ENCODE results near the gene PNPLA5. TPM values are rescaled to one million over a fixed set of nuclear protein-coding genes. Genes with fewer than 3 reads are reported as not detected.

PNPLA5 gene
- total and polyA plus RNA-seq, 2 donors = 0.07 TPM; not detected in 1

GRCh38 chr22:43923631-43924464 lies 32.0 kb upstream of the PNPLA5 start, which contains the start of gene PNPLA3:
PNPLA3 (plus strand) TSS chr22:43923805; CDS start chr22:43923912, 107 bp downstream.
- Histone ChIP-seq H3K4me1 (ENCODE audit: control insufficient read depth in 2 of 2, insufficient read depth in 2 of 2, low read length in 2 of 2) (peaks cover 0 to 11% of the 10 kb centered on the region in 2 donors), H3K4me3 (ENCODE audit: low read length in 2 of 2) (peak within 1 kb of the TSS; percentile 44 to 62), H3K27ac (ENCODE audit: low read depth in 1 of 2, low read length in 1 of 2) (no peak within 1 kb of the TSS), H3K27me3 (ENCODE audit: control insufficient read depth in 2 of 2, insufficient read depth in 1 of 2, low read length in 1 of 2) (peaks cover 24 to 53% of the 10 kb centered on the region in 2 donors), H3K36me3 (ENCODE audit: control insufficient read depth in 2 of 2, insufficient read depth in 2 of 2, low read length in 1 of 2) (no peaks in the 10 kb centered on the region), H3K9me3 (ENCODE audit: control insufficient read depth in 2 of 2, insufficient read depth in 1 of 2, low read length in 1 of 2) (peaks cover 4 to 5% of the 10 kb centered on the region in 2 donors)
- peak in 8 of 9 donors; percentile 27 to 84 (median 69) for DNase-seq (ENCODE audit: low read depth in 6 of 9, low spot score in 9 of 9)
- WGBS = 4% methylated on average over 100 of the region's 100 CpGs

- H3K9me3 ChIP-seq (ENCODE audit: control insufficient read depth in 2 of 2, insufficient read depth in 1 of 2, low read length in 1 of 2) = peaks cover 4 to 5% of the 10 kb centered on the region in 2 donors
- H3K27ac ChIP-seq (ENCODE audit: low read depth in 1 of 2, low read length in 1 of 2) = no peak overlapping the region
- DNase-seq (ENCODE audit: low read depth in 6 of 9, low spot score in 9 of 9) = peak in 1 of 9 donors; percentile 11
- peaks cover 24 to 52% of the 10 kb centered on the region in 2 donors for H3K27me3 ChIP-seq (ENCODE audit: control insufficient read depth in 2 of 2, insufficient read depth in 1 of 2, low read length in 1 of 2)
- under 1% methylated on average over 13 of the region's 13 CpGs for WGBS
- H3K4me1 ChIP-seq (ENCODE audit: control insufficient read depth in 2 of 2, insufficient read depth in 2 of 2, low read length in 2 of 2) = peaks cover 0 to 11% of the 10 kb centered on the region in 2 donors
- no peaks in the 10 kb centered on the region for H3K36me3 ChIP-seq (ENCODE audit: control insufficient read depth in 2 of 2, insufficient read depth in 2 of 2, low read length in 1 of 2)
- H3K4me3 ChIP-seq (ENCODE audit: low read length in 2 of 2) = peak overlapping the region in 1 of 2 donors; percentile 62
Observed at GRCh38 chr22:43923191-43923590, 31.4 kb upstream of the PNPLA5 start.

GRCh38 chr22:43922123-43922522 lies 30.3 kb upstream of the PNPLA5 start:
- Histone ChIP-seq H3K9me3 (ENCODE audit: control insufficient read depth in 2 of 2, insufficient read depth in 1 of 2, low read length in 1 of 2) (peaks cover 4 to 5% of the 10 kb centered on the region in 2 donors), H3K27ac (ENCODE audit: low read depth in 1 of 2, low read length in 1 of 2) (no peak overlapping the region), H3K36me3 (ENCODE audit: control insufficient read depth in 2 of 2, insufficient read depth in 2 of 2, low read length in 1 of 2) (no peaks in the 10 kb centered on the region), H3K27me3 (ENCODE audit: control insufficient read depth in 2 of 2, insufficient read depth in 1 of 2, low read length in 1 of 2) (peaks cover 26 to 51% of the 10 kb centered on the region in 2 donors), H3K4me3 (ENCODE audit: low read length in 2 of 2) (no peak overlapping the region), H3K4me1 (ENCODE audit: control insufficient read depth in 2 of 2, insufficient read depth in 2 of 2, low read length in 2 of 2) (peaks cover 0 to 11% of the 10 kb centered on the region in 2 donors)
- 95% methylated on average over 3 of the region's 3 CpGs for WGBS
- no peak for DNase-seq (ENCODE audit: low read depth in 6 of 9, low spot score in 9 of 9)

- H3K4me3 ChIP-seq (ENCODE audit: low read length in 2 of 2) = no peak overlapping the region
- H3K27me3 ChIP-seq (ENCODE audit: control insufficient read depth in 2 of 2, insufficient read depth in 1 of 2, low read length in 1 of 2) = peaks cover 26 to 52% of the 10 kb centered on the region in 2 donors
- WGBS = 84% methylated on average over 4 of the region's 4 CpGs
- H3K27ac ChIP-seq (ENCODE audit: low read depth in 1 of 2, low read length in 1 of 2) = no peak overlapping the region
- H3K4me1 ChIP-seq (ENCODE audit: control insufficient read depth in 2 of 2, insufficient read depth in 2 of 2, low read length in 2 of 2) = peaks cover 0 to 11% of the 10 kb centered on the region in 2 donors
- no peaks in the 10 kb centered on the region for H3K36me3 ChIP-seq (ENCODE audit: control insufficient read depth in 2 of 2, insufficient read depth in 2 of 2, low read length in 1 of 2)
- DNase-seq (ENCODE audit: low read depth in 6 of 9, low spot score in 9 of 9) = no peak
- peaks cover 4 to 5% of the 10 kb centered on the region in 2 donors for H3K9me3 ChIP-seq (ENCODE audit: control insufficient read depth in 2 of 2, insufficient read depth in 1 of 2, low read length in 1 of 2)
Observed at GRCh38 chr22:43921370-43921769, 29.6 kb upstream of the PNPLA5 start.

GRCh38 chr22:43919106-43919973 lies 27.5 kb upstream of the PNPLA5 start:
- DNase-seq (ENCODE audit: low read depth in 6 of 9, low spot score in 9 of 9) = no peak
- H3K36me3 ChIP-seq (ENCODE audit: control insufficient read depth in 2 of 2, insufficient read depth in 2 of 2, low read length in 1 of 2) = no peaks in the 10 kb centered on the region
- WGBS = 93% methylated on average over 16 of the region's 16 CpGs
- H3K4me3 ChIP-seq (ENCODE audit: low read length in 2 of 2) = no peak overlapping the region
- peaks cover 12 to 34% of the 10 kb centered on the region in 2 donors for H3K27me3 ChIP-seq (ENCODE audit: control insufficient read depth in 2 of 2, insufficient read depth in 1 of 2, low read length in 1 of 2)
- H3K4me1 ChIP-seq (ENCODE audit: control insufficient read depth in 2 of 2, insufficient read depth in 2 of 2, low read length in 2 of 2) = peaks cover 0 to 10% of the 10 kb centered on the region in 2 donors
- no peak overlapping the region for H3K27ac ChIP-seq (ENCODE audit: low read depth in 1 of 2, low read length in 1 of 2)
- peaks cover 3 to 4% of the 10 kb centered on the region in 2 donors for H3K9me3 ChIP-seq (ENCODE audit: control insufficient read depth in 2 of 2, insufficient read depth in 1 of 2, low read length in 1 of 2)

GRCh38 chr22:43917521-43917920 lies 25.7 kb upstream of the PNPLA5 start:
- Histone ChIP-seq H3K27ac (ENCODE audit: low read depth in 1 of 2, low read length in 1 of 2) (no peak overlapping the region), H3K9me3 (ENCODE audit: control insufficient read depth in 2 of 2, insufficient read depth in 1 of 2, low read length in 1 of 2) (no peaks in the 10 kb centered on the region), H3K4me3 (ENCODE audit: low read length in 2 of 2) (no peak overlapping the region), H3K4me1 (ENCODE audit: control insufficient read depth in 2 of 2, insufficient read depth in 2 of 2, low read length in 2 of 2) (no peaks in the 10 kb centered on the region), H3K27me3 (ENCODE audit: control insufficient read depth in 2 of 2, insufficient read depth in 1 of 2, low read length in 1 of 2) (peaks cover 2 to 17% of the 10 kb centered on the region in 2 donors), H3K36me3 (ENCODE audit: control insufficient read depth in 2 of 2, insufficient read depth in 2 of 2, low read length in 1 of 2) (no peaks in the 10 kb centered on the region)
- WGBS = 78% methylated on average over 6 of the region's 6 CpGs
- DNase-seq (ENCODE audit: low read depth in 6 of 9, low spot score in 9 of 9) = no peak

- H3K27ac ChIP-seq (ENCODE audit: low read depth in 1 of 2, low read length in 1 of 2) = no peak overlapping the region
- 26% methylated on average over 4 of the region's 4 CpGs for WGBS
- no peak for DNase-seq (ENCODE audit: low read depth in 6 of 9, low spot score in 9 of 9)
- H3K4me3 ChIP-seq (ENCODE audit: low read length in 2 of 2) = no peak overlapping the region
- no peaks in the 10 kb centered on the region for H3K9me3 ChIP-seq (ENCODE audit: control insufficient read depth in 2 of 2, insufficient read depth in 1 of 2, low read length in 1 of 2)
- H3K36me3 ChIP-seq (ENCODE audit: control insufficient read depth in 2 of 2, insufficient read depth in 2 of 2, low read length in 1 of 2) = no peaks in the 10 kb centered on the region
- peaks cover 0 to 5% of the 10 kb centered on the region in 2 donors for H3K27me3 ChIP-seq (ENCODE audit: control insufficient read depth in 2 of 2, insufficient read depth in 1 of 2, low read length in 1 of 2)
- H3K4me1 ChIP-seq (ENCODE audit: control insufficient read depth in 2 of 2, insufficient read depth in 2 of 2, low read length in 2 of 2) = no peaks in the 10 kb centered on the region
Observed at GRCh38 chr22:43911351-43911750, 19.5 kb upstream of the PNPLA5 start.

- no peaks in the 10 kb centered on the region for H3K9me3 ChIP-seq (ENCODE audit: control insufficient read depth in 2 of 2, insufficient read depth in 1 of 2, low read length in 1 of 2)
- H3K4me1 ChIP-seq (ENCODE audit: control insufficient read depth in 2 of 2, insufficient read depth in 2 of 2, low read length in 2 of 2) = no peaks in the 10 kb centered on the region
- H3K36me3 ChIP-seq (ENCODE audit: control insufficient read depth in 2 of 2, insufficient read depth in 2 of 2, low read length in 1 of 2) = no peaks in the 10 kb centered on the region
- H3K4me3 ChIP-seq (ENCODE audit: low read length in 2 of 2) = no peak overlapping the region
- H3K27ac ChIP-seq (ENCODE audit: low read depth in 1 of 2, low read length in 1 of 2) = no peak overlapping the region
- WGBS = 76% methylated on average over 6 of the region's 6 CpGs
- H3K27me3 ChIP-seq (ENCODE audit: control insufficient read depth in 2 of 2, insufficient read depth in 1 of 2, low read length in 1 of 2) = peaks cover 0 to 3% of the 10 kb centered on the region in 2 donors
- no peak for DNase-seq (ENCODE audit: low read depth in 6 of 9, low spot score in 9 of 9)
Observed at GRCh38 chr22:43910178-43910695, 18.4 kb upstream of the PNPLA5 start.

Data from thymus (tissue), 11 donors.